GM12878 (cell line): ENCODE measurements around the gene LIMS1. TPM values are rescaled to one million over a fixed set of nuclear protein-coding genes. Genes with fewer than 3 reads are reported as not detected.

ENCODE experiments used
- BMI1 ChIP-seq: fragments of 450-650 bp; IDR thresholded peaks from 2 replicates; pipeline ENCODE4 v1.6.1; 2016; ENCODE audit warnings: mild to moderate bottlenecking, moderate library complexity, borderline replicate concordance
- CHD2 ChIP-seq: IDR thresholded peaks from 2 replicates; pipeline ENCODE4 v1.6.1; 2011; ENCODE audit warnings: low read depth, low read length, improper control_type of control experiment, borderline replicate concordance
- IRF4 ChIP-seq: IDR thresholded peaks from 2 replicates; pipeline ENCODE4 v1.6.1; 2011; ENCODE audit warnings: low read depth, low read length
- NBN ChIP-seq: fragments of 450-650 bp; IDR thresholded peaks from 2 replicates; pipeline ENCODE4 v1.6.1; 2016
- PAX5 ChIP-seq: IDR thresholded peaks from 2 replicates; pipeline ENCODE4 v1.6.1; 2011; ENCODE audit warnings: low read depth, low read length, borderline replicate concordance
- RCOR1 ChIP-seq: conservative IDR thresholded peaks from 2 replicates; pipeline ENCODE4 v1.6.1; 2012; ENCODE audit warnings: low read depth, low read length, improper control_type of control experiment
- RUNX3 ChIP-seq: IDR thresholded peaks from 2 replicates; pipeline ENCODE4 v1.6.1; 2012; ENCODE audit warnings: low read length, inconsistent platforms
- SMAD1 ChIP-seq: fragments of 450-650 bp; IDR thresholded peaks from 2 replicates; pipeline ENCODE4 v1.6.1; 2018; ENCODE audit warnings: mild to moderate bottlenecking, low read depth; ENCODE audit not compliant: partially characterized antibody
- SMARCA5 ChIP-seq: fragments of 450-650 bp; IDR thresholded peaks from 2 replicates; pipeline ENCODE4 v1.6.1; 2017; ENCODE audit warnings: mild to moderate bottlenecking
- SMC3 ChIP-seq: IDR thresholded peaks from 2 replicates; pipeline ENCODE4 v1.6.1; 2011; ENCODE audit warnings: low read length, improper control_type of control experiment, borderline replicate concordance
- SPI1 ChIP-seq: IDR thresholded peaks from 2 replicates; pipeline ENCODE4 v1.6.1; 2011; ENCODE audit warnings: low read depth, mild to moderate bottlenecking, low read length, moderate library complexity, borderline replicate concordance; ENCODE audit not compliant: insufficient read depth
- SRF ChIP-seq, 2 experiments: IDR thresholded peaks; 2 replicates each; pipeline ENCODE4 v1.6.1; 2011; ENCODE audit warnings: low read depth in 2 of 2, low read length in 2 of 2, mild to moderate bottlenecking in 1 of 2, moderate library complexity in 1 of 2
- STAT1 ChIP-seq: fragments of 450-650 bp; conservative IDR thresholded peaks from 2 replicates; pipeline ENCODE4 v1.6.1; 2014; ENCODE audit warnings: antibody characterized with exemption, mild to moderate bottlenecking
- SUPT20H ChIP-seq: IDR thresholded peaks from 2 replicates; pipeline ENCODE4 v1.6.1; 2011; ENCODE audit warnings: low read depth, mild to moderate bottlenecking, low read length, moderate library complexity, borderline replicate concordance; ENCODE audit not compliant: control insufficient read depth
- ZBED1 ChIP-seq: IDR thresholded peaks from 2 replicates; pipeline ENCODE4 v1.6.1; 2016; ENCODE audit warnings: borderline replicate concordance
- polyA plus RNA-seq, 11 experiments: library from polyadenylated mRNA; depleted of rRNA in 4 of 11; unstranded in 6 of 11; stranded (reverse) in 5 of 11; fragments of >200 nt; fragmentation: Nextera tagmentation in 4 of 11; fragmentation: Illumina TruSeq in 1 of 11; extraction: Ambion mirVana in 4 of 11; extraction: Trizol in 1 of 11; gene quantifications; 1 replicate in 1 of 11; 2 replicates in 10 of 11; pipeline versions ENCODE4 v1.2.1 to v1.2.3, GENCODE V29; 2011 to 2016; ENCODE audit warnings: inconsistent platforms in 2 of 11, missing spikeins in 2 of 11, low read depth in 1 of 11
- total RNA-seq, 4 experiments: library from RNA; depleted of rRNA in 3 of 4; stranded (reverse); fragments of >200 nt in 3 of 4; fragmentation: Illumina TruSeq in 1 of 4; extraction: Trizol in 1 of 4; gene quantifications; 2 replicates each; pipeline versions ENCODE4 v1.2.1 to v1.2.3, GENCODE V29; 2013 to 2021
- TF ChIP-seq, protein P1 (sequence below): fragments of 450-650 bp; conservative IDR thresholded peaks from 2 replicates; pipeline ENCODE4 v1.6.1; 2017; ENCODE audit warnings: mild to moderate bottlenecking, moderate library complexity
- TF ChIP-seq, protein P2 (sequence below): fragments of 450-650 bp; IDR thresholded peaks from 2 replicates; pipeline ENCODE4 v1.6.1; 2017; ENCODE audit warnings: low read depth, mild to moderate bottlenecking, moderate library complexity
- TF ChIP-seq, protein P3 (sequence below): fragments of 450-650 bp; formaldehyde crosslinking; IDR thresholded peaks from 2 replicates; pipeline ENCODE4 v1.4.0; 2020; ENCODE audit warnings: mild to moderate bottlenecking, moderate library complexity
- TF ChIP-seq, protein P4 (sequence below): IDR thresholded peaks from 2 replicates; pipeline ENCODE4 v1.6.1; 2012; ENCODE audit warnings: low read length, inconsistent platforms
- TF ChIP-seq, protein P5 (sequence below): fragments of 450-650 bp; IDR thresholded peaks from 2 replicates; pipeline ENCODE4 v1.6.1; 2017; ENCODE audit warnings: mild to moderate bottlenecking, low read depth, inconsistent platforms; ENCODE audit not compliant: poor library complexity, severe bottlenecking

The LIMS1 gene
- total and polyA plus RNA-seq, 10 of the 15 experiments (the other 5 are each of a cell fraction or from before 2014, with no cell fraction given) = 15.7 to 98.1 (median 43.9) TPM

DNA sequence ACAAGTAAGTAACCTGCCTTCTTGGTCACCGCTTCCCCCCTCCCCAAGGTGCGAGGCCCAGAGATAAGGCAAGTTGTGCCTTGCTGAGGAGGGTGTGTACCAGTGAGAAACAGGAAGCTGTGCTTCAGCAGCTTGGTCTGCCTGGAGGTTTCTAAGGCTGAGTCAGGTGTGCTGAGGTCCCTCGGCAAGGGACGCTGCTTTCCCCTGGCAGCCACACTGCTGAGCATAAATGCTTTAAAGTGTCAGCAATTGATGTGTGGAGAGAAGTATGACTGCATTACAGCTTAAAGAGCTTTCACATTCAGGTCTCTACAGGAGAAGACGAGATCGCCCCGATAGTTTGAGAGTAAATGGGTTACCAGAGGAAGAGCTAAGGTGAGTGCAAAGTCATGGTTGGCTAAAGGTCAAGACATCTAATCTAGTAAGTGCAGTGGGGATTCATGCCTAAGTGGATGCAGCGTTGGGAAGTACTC, 86.9 kb downstream of the LIMS1 start (continued):
- TF ChIP-seq SUPT20H = no peak
- no peak for TF ChIP-seq BMI1
- TF ChIP-seq, protein P1, sequence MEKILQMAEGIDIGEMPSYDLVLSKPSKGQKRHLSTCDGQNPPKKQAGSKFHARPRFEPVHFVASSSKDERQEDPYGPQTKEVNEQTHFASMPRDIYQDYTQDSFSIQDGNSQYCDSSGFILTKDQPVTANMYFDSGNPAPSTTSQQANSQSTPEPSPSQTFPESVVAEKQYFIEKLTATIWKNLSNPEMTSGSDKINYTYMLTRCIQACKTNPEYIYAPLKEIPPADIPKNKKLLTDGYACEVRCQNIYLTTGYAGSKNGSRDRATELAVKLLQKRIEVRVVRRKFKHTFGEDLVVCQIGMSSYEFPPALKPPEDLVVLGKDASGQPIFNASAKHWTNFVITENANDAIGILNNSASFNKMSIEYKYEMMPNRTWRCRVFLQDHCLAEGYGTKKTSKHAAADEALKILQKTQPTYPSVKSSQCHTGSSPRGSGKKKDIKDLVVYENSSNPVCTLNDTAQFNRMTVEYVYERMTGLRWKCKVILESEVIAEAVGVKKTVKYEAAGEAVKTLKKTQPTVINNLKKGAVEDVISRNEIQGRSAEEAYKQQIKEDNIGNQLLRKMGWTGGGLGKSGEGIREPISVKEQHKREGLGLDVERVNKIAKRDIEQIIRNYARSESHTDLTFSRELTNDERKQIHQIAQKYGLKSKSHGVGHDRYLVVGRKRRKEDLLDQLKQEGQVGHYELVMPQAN = peak; percentile 49; the same call in 1 of the 2 replicates
- TF ChIP-seq, protein P2, sequence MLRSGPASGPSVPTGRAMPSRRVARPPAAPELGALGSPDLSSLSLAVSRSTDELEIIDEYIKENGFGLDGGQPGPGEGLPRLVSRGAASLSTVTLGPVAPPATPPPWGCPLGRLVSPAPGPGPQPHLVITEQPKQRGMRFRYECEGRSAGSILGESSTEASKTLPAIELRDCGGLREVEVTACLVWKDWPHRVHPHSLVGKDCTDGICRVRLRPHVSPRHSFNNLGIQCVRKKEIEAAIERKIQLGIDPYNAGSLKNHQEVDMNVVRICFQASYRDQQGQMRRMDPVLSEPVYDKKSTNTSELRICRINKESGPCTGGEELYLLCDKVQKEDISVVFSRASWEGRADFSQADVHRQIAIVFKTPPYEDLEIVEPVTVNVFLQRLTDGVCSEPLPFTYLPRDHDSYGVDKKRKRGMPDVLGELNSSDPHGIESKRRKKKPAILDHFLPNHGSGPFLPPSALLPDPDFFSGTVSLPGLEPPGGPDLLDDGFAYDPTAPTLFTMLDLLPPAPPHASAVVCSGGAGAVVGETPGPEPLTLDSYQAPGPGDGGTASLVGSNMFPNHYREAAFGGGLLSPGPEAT = no peak
- no peak for TF ChIP-seq IRF4
- no peak for TF ChIP-seq SMC3
- no peak for TF ChIP-seq SMAD1
- TF ChIP-seq SMARCA5 = peak; percentile 54; the same call in 1 of the 2 replicates
- TF ChIP-seq, protein P3, sequence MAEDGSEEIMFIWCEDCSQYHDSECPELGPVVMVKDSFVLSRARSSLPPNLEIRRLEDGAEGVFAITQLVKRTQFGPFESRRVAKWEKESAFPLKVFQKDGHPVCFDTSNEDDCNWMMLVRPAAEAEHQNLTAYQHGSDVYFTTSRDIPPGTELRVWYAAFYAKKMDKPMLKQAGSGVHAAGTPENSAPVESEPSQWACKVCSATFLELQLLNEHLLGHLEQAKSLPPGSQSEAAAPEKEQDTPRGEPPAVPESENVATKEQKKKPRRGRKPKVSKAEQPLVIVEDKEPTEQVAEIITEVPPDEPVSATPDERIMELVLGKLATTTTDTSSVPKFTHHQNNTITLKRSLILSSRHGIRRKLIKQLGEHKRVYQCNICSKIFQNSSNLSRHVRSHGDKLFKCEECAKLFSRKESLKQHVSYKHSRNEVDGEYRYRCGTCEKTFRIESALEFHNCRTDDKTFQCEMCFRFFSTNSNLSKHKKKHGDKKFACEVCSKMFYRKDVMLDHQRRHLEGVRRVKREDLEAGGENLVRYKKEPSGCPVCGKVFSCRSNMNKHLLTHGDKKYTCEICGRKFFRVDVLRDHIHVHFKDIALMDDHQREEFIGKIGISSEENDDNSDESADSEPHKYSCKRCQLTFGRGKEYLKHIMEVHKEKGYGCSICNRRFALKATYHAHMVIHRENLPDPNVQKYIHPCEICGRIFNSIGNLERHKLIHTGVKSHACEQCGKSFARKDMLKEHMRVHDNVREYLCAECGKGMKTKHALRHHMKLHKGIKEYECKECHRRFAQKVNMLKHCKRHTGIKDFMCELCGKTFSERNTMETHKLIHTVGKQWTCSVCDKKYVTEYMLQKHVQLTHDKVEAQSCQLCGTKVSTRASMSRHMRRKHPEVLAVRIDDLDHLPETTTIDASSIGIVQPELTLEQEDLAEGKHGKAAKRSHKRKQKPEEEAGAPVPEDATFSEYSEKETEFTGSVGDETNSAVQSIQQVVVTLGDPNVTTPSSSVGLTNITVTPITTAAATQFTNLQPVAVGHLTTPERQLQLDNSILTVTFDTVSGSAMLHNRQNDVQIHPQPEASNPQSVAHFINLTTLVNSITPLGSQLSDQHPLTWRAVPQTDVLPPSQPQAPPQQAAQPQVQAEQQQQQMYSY (CRISPR knock-in tag) = no peak
- peak; percentile 58; the same call in 1 of the 2 replicates for TF ChIP-seq PAX5
- TF ChIP-seq, protein P4, sequence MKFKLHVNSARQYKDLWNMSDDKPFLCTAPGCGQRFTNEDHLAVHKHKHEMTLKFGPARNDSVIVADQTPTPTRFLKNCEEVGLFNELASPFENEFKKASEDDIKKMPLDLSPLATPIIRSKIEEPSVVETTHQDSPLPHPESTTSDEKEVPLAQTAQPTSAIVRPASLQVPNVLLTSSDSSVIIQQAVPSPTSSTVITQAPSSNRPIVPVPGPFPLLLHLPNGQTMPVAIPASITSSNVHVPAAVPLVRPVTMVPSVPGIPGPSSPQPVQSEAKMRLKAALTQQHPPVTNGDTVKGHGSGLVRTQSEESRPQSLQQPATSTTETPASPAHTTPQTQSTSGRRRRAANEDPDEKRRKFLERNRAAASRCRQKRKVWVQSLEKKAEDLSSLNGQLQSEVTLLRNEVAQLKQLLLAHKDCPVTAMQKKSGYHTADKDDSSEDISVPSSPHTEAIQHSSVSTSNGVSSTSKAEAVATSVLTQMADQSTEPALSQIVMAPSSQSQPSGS = no peak
- peak; percentile 65; the same call in 1 of the 2 replicates for TF ChIP-seq CHD2
- TF ChIP-seq RUNX3 = peak; percentile 59
- no peak for TF ChIP-seq SRF (IDR thresholded peaks at IDR 0.05; ENCODE audit: low read depth in 2 of 2, low read length in 2 of 2)
- no peak for TF ChIP-seq RCOR1
- no peak for TF ChIP-seq STAT1
- TF ChIP-seq, protein P5, sequence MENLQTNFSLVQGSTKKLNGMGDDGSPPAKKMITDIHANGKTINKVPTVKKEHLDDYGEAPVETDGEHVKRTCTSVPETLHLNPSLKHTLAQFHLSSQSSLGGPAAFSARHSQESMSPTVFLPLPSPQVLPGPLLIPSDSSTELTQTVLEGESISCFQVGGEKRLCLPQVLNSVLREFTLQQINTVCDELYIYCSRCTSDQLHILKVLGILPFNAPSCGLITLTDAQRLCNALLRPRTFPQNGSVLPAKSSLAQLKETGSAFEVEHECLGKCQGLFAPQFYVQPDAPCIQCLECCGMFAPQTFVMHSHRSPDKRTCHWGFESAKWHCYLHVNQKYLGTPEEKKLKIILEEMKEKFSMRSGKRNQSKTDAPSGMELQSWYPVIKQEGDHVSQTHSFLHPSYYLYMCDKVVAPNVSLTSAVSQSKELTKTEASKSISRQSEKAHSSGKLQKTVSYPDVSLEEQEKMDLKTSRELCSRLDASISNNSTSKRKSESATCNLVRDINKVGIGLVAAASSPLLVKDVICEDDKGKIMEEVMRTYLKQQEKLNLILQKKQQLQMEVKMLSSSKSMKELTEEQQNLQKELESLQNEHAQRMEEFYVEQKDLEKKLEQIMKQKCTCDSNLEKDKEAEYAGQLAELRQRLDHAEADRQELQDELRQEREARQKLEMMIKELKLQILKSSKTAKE = no peak
- no peak; the same call in 1 of the 2 replicates for TF ChIP-seq ZBED1
- TF ChIP-seq NBN = 0 out of 2 replicates have a peak, but pooled peaks have one; percentile 50
- TF ChIP-seq SPI1 = no peak
